Measurements from ENCODE around the gene ACSL6.

DNA sequence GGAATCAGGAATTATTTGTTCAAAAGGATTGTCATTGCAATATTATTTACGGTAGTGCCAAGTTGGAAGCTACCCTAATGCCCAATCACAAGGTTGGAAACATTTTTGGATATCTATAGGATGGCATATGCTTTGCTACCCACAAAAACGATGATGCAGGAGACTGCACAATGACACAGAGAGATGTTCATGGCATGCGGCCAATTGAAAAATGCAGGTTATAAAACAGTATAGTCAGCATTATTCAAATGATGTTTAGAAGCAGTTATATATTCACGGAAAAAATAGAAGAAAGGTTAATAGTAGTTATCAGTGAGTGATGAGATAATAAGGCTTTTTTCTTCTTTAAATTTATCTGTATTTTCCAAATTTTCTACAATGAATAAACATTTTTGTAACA, 5.9 kb upstream of the ACSL6 start:
- TF ChIP-seq, protein P1, sequence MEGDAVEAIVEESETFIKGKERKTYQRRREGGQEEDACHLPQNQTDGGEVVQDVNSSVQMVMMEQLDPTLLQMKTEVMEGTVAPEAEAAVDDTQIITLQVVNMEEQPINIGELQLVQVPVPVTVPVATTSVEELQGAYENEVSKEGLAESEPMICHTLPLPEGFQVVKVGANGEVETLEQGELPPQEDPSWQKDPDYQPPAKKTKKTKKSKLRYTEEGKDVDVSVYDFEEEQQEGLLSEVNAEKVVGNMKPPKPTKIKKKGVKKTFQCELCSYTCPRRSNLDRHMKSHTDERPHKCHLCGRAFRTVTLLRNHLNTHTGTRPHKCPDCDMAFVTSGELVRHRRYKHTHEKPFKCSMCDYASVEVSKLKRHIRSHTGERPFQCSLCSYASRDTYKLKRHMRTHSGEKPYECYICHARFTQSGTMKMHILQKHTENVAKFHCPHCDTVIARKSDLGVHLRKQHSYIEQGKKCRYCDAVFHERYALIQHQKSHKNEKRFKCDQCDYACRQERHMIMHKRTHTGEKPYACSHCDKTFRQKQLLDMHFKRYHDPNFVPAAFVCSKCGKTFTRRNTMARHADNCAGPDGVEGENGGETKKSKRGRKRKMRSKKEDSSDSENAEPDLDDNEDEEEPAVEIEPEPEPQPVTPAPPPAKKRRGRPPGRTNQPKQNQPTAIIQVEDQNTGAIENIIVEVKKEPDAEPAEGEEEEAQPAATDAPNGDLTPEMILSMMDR (IDR thresholded peaks at IDR 0.05) = no peak
- TF ChIP-seq ZFX (IDR thresholded peaks at IDR 0.05; ENCODE audit: borderline replicate concordance) = no peak
